22Rv1 (cell line): ENCODE data around the gene YIF1B.

Experiments used
- H3K27ac ChIP-seq: fragments of 450-650 bp; 2 replicates; pipeline ENCODE4 v1.5.1; 2017
- ZFX ChIP-seq: fragments of 450-650 bp; IDR thresholded peaks from 2 replicates; pipeline ENCODE4 v1.6.1; 2017; ENCODE audit warnings: antibody characterized with exemption, borderline replicate concordance
- TF ChIP-seq, protein P1 (sequence below): fragments of 450-650 bp; IDR thresholded peaks from 2 replicates; pipeline ENCODE4 v1.5.1; 2017; ENCODE audit warnings: mild to moderate bottlenecking

Gene YIF1B

DNA sequence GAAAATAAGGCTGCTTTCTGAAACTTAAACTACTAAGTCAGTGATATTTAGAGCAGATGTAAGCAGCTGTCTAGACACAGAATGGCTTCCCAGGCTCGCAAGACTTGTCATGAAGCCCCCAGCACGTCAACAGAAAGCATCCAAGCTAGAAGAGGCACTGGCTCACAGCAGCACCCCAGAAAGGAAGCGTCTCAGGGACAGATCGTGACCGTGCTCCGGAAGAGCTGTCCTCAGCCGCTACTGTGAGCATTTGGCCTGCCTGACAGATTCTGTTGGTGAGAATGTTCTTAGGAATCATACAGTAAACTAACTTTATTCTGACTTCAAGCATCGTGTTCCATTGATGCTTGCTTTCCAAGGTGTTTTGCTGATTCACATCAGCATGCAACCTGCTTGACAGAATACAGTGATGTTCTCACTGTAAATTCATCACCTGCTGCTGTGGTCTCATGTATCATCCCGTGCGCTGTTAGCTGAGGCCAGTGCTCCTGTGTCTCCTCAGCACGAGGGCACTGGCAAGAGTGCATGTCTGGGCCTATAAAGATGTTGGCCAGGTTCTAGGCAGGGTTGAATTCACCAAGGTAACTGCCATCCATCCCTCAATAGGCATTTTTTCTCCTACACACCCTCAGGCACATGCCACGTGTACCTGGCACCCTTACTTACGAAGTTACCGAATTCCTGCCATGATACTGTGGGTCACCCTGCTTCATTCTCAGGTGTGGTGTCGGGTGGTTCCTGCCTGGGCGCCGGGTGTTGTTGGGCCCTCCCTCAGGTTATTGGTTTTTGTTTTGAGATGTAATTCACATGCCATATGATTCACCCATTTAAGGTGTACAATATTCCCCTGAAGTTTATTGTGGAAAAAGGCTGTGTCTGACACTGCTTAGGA lies 35.5 kb downstream of the YIF1B start:
- no peak overlapping the region for H3K27ac ChIP-seq

DNA sequence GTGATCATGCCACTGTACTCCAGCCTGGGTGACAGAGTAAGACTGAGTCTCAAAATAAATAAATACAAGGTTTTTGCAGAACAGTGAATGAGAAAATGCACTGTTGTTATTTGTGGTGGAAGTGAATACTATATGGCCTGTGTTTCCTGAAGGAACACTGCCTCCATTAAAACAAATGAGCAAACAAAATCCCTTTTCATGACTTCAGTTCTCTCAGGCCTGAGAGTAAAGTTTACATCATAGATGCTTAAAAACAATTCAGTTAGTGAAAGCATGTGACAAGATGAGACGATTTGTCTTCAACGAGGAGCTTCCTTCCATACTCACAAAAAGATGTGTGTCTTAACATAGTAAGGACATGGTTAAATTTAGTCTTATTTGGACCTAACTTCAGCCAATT lies 37.0 kb downstream of the YIF1B start:
- H3K27ac ChIP-seq, result peak overlapping the region; percentile 54; the same call in 1 of the 2 replicates
- TF ChIP-seq, protein P1, sequence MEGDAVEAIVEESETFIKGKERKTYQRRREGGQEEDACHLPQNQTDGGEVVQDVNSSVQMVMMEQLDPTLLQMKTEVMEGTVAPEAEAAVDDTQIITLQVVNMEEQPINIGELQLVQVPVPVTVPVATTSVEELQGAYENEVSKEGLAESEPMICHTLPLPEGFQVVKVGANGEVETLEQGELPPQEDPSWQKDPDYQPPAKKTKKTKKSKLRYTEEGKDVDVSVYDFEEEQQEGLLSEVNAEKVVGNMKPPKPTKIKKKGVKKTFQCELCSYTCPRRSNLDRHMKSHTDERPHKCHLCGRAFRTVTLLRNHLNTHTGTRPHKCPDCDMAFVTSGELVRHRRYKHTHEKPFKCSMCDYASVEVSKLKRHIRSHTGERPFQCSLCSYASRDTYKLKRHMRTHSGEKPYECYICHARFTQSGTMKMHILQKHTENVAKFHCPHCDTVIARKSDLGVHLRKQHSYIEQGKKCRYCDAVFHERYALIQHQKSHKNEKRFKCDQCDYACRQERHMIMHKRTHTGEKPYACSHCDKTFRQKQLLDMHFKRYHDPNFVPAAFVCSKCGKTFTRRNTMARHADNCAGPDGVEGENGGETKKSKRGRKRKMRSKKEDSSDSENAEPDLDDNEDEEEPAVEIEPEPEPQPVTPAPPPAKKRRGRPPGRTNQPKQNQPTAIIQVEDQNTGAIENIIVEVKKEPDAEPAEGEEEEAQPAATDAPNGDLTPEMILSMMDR, result no peak

More for the DNA sequence above, 35.5 kb downstream of the YIF1B start:
- TF ChIP-seq ZFX, result no peak
- TF ChIP-seq, protein P1, result no peak

DNA sequence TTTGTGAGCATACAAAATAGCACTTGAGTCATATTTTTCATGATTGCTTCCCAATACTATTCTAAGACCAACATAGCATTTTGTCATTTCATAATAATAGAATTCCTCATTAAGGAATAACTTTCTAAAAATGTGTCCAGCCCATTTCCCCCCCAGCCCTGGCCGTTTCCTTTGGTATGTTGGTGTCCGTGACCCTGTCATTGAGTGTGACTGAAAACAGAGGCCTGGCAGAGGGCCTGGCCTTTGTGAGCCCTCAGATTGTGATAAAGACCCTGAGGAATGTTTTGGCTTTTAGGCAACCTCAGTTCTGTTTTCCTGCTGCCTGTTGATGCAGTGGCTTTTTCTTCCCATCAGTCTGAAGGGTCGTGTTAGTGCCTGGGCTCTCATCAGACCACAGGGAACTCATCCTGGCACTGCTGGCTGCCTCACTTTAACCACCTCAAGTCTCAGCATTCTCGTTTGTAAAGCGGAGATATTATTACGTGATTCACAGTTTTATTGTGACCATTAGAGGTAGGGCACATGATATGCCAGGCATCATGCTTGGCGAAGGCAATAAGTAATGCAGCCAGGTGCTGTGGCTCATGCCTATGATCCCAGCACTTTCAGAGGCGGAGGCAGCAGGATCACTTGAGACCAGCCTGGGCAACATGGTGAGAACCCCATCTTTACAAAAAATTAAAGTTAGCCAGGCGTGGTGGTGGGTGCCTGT lies 37.6 kb downstream of the YIF1B start:
- TF ChIP-seq ZFX, result no peak
- TF ChIP-seq, protein P1, result no peak
- H3K27ac ChIP-seq, result peak overlapping the region; percentile 54

DNA sequence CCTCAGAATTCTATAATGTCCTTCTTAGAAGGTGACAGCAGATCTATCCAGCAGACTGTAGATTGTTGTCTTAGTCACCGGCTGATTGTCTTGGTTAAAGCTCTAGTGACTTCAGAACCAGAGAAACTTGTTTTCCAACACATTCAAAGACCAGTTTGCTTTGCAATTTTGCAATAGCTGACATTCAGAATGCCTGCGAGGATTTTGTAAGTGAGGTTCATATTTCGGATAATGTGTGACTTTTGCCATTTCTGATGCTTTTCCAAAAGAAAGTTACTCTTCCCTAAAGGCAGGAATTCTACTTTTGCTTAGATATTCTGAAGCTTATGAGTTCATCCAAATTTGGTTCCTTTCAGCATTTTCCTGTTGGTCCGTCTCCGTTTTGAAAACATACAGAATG lies 38.2 kb downstream of the YIF1B start:
- H3K27ac ChIP-seq, result peak overlapping the region; percentile 54
- TF ChIP-seq, protein P1, result no peak
- TF ChIP-seq ZFX, result no peak

DNA sequence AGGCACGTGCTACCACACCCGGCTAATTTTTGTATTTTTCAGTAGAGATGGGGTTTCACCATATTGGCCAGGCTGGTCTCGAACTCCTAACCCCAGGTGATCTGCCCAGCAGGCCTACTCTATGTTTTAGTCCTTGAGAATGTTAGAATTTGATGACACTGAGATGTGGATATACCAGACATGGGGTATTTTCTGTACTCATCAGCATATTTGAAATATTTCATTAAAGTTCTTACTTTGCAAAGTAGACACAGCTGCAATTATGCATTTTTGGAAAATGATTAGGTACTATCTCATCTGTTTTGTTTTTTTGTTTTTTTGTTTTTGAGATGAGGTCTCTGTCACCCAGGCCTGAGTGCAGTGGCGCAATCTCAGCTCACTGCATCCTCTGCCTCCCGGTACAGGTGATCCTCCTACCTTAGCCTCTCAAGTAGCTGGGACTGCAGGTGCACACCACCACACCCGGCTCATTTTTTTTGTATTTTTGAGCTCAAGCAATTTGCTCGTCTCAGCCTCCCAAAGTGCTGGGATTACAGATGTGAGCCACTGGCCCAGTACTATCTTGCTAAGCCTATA lies 38.7 kb downstream of the YIF1B start:
- TF ChIP-seq, protein P1, result no peak
- TF ChIP-seq ZFX, result no peak

DNA sequence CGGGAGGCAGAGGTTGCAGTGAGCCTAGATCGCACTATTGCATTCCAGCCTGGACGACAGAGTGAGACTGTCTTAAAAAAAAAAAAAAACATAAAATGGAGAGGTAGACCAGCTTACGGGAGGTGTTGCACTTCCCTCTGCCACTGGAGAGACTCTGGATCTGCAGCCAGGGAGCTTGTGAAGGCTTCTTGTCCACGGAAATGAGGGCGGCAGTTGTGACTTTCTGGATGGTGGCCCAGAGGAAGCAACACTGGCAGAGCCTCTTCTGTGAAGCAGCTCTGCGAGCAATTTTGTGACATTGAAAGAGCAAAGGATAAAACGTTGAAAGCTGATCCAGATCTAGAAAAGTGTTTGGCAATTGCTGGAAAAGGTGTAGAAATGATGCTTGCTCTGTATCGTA lies 41.0 kb downstream of the YIF1B start:
- no peak for TF ChIP-seq ZFX
- H3K27ac ChIP-seq, result peak overlapping the region; percentile 93

More for the DNA sequence above, 38.7 kb downstream of the YIF1B start:
- peak overlapping the region; percentile 54 for H3K27ac ChIP-seq

DNA sequence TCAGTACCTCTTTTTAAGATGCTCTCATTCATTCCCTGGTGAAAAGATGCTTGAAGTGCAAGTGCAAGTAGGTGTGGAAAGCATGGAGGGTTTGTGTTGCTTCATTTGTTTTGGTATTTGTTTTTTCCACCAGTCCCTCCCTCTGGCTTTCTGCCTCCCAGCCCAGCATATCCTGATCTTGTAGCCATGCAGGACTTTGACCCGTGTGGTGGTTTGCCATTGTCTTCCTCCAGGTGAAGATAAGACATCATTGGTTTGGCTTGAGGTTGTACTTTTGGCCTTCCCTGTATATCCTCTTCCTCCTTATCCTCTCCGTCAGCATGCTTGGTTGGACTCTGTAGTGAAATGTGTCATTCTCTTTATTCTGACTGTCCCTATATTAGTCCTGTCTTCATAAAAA lies 42.2 kb downstream of the YIF1B start:
- TF ChIP-seq, protein P1, result no peak
- TF ChIP-seq ZFX, result no peak
- peak overlapping the region; percentile 93 for H3K27ac ChIP-seq
